GM18873 (cell line): Measurements from ENCODE around the gene METTL17.
"Not testable (repeated sequence)": the region's sequence is repeated elsewhere in the genome, so short reads cannot be mapped to it uniquely, and the experiment has no call there.

Experiments used
- ATAC-seq: cut with Tn5 transposase; IDR thresholded peaks from one replicate; pipeline ENCODE4 v1.9.1; 2021; ENCODE audit warnings: mild to moderate bottlenecking, moderate library complexity, moderate number of reproducible peaks; ENCODE audit not compliant: unreplicated experiment, low FRiP score

Gene METTL17

GRCh38 chr14:20988717-20989470, 886 bp upstream of the METTL17 start:
- no peak for ATAC-seq

DNA sequence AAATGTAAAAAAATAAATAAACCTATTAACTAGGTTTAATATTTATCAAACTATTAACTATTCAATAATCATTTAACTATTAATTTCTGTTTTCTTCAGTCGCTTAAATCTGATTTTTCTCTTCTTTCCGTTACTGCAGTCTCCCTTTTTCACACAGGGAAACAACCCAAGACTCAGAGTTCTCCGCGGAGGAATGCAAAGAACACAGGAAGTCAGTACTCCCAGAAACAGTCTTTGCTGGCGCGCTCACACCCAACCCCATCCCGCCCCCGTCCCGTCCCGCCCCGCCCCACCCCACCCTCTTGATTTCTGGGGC, 351 bp upstream of the METTL17 start:
- no peak for ATAC-seq

GRCh38 chr14:20996521-20996920, 6.7 kb downstream of the METTL17 start:
- ATAC-seq: no peak

DNA sequence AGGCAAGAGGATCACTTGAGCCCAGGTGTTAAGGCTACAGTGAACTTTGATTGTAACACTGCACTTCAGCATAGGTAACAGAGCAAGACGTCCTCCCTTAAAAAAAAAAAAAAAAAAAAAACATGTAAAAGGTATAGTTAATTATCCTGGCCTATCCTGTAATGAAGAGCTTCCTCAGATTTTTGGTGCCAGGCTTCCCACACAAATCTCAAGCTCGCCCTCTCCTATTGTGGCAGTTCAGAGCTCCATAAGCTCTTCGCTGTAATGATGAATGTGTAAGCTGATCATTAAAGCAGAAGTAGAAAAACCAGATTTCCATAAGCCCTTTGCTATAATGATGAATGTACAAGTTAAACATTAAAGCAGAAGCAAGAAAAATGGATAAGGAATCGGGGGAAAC, 7.3 kb downstream of the METTL17 start:
- ATAC-seq: no peak

DNA sequence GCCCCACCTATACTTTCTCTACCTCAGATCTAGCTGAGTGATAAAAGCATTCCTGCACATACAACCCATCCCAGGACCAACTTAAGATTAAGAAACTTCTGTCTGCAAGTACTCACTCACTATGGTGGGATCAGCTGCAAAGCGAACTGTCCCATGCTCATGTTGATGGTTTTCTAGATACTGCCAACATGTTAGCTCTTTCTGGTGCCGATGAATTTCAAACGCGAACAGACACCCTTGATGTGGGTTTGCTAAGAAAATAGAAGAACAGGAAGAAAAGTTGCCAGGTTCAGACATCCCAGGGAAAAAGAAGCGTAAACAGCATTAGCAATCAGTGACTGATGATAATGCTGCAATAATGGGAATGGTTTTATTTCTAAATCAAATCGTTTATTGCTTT, 7.8 kb downstream of the METTL17 start:
- no peak for ATAC-seq

- ATAC-seq: no peak
These were observed 8.4 kb downstream of the METTL17 start for GRCh38 chr14:20998139-20998538.

DNA sequence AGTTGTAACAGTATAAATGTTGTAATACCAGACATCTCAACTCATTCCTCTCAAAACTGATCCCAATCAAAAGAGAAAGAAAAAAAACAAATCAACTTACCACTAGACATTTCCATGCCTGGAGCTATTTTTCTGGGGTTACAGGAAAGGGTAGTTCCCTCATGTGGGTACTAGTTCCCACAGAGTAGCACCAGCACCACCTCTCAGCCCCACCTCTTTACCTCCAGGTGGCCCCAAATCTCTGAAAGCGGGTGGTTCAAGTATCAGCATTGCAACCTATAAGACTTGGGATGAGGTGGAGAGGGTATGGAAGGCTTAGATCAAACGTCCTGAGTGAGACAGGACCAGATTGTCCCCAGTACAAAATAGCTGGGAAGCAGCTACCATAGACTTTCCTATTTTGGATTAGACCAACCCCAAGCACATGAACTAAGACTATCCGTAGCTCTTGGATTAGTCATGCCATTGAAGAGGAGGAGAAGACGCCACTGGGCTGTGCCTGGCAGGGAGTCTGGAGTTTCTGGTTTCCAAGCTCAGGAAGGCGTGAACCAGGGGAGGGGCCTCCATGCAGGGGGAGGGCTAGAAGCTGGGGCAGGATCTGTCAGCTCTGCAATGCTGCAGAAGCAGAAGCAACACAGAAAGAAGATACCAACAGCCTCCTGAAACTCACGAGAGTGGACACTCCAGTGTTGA, 9.0 kb downstream of the METTL17 start, which contains the start of gene SLC39A2:
TSS of gene SLC39A2 (plus strand) at position 620 of the 693 bp plus-strand sequence. CDS start 154 bp downstream, outside the sequence.
- no peak for ATAC-seq

GRCh38 chr14:20999591-20999990, 9.8 kb downstream of the METTL17 start:
- no peak for ATAC-seq

- ATAC-seq: no peak
These were observed 11.4 kb downstream of the METTL17 start for GRCh38 chr14:21001218-21001617.

GRCh38 chr14:21003788-21004346, 14.1 kb downstream of the METTL17 start:
- no peak for ATAC-seq

DNA sequence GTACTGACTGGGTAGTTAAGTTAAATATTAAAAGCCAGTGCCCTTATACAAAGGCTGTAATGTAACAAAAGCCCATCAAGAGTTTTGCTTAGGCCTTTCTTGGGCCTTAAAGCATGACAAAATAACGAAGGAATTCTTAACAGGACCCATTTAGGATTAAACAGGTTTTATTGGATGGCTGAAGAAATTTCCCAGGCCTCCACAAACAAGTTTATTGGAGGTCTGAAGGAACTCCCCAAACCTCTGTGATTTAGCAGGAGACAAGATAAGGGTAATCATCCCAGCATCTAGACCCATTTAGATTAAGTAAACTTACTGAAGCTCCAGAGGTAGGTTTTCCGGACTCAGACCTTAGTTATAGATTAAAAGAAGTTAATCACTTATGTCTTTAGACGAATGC, 19.9 kb downstream of the METTL17 start:
- ATAC-seq: not testable (repeated sequence)

- ATAC-seq: no peak
These were observed 21.4 kb downstream of the METTL17 start for GRCh38 chr14:21011136-21011535.

DNA sequence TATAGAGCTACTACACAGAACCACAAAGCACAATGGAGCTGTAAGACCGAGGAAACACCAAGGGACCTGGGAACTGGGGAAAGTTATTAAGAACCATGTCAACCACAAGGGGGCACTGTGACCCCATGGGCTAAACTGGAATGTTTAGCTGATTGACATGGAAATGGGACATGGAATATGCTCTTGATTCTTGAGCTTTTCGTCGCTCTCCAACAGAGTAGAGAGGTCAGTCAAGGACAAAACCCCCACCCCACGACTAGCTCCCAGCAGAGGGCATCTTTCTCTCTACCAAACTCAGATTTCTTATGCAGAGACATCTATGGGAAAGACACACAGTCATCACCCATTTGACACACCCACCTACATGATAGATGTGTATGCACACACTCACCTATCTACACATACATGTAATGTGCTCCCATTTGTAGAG, 25.0 kb downstream of the METTL17 start:
- ATAC-seq: no peak

DNA sequence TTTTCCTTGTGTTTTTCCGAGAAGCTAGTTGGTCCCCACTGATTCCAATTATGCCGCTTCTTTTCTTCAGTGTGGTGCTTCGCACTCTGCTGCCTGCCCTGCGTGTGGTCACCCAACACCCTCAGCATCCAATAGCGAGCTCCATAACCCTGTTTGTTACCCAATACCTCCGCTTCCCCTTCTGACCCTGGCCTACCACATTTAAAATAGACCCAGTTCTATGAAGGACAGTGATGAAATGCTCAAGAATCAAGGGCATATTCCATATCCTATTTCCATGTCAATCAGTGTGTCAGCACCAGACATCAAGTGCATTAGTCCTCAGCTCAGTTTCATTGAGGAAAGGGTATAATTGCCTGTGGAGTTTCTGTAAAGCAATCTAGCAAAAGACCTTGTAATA, 25.5 kb downstream of the METTL17 start:
- ATAC-seq: no peak

DNA sequence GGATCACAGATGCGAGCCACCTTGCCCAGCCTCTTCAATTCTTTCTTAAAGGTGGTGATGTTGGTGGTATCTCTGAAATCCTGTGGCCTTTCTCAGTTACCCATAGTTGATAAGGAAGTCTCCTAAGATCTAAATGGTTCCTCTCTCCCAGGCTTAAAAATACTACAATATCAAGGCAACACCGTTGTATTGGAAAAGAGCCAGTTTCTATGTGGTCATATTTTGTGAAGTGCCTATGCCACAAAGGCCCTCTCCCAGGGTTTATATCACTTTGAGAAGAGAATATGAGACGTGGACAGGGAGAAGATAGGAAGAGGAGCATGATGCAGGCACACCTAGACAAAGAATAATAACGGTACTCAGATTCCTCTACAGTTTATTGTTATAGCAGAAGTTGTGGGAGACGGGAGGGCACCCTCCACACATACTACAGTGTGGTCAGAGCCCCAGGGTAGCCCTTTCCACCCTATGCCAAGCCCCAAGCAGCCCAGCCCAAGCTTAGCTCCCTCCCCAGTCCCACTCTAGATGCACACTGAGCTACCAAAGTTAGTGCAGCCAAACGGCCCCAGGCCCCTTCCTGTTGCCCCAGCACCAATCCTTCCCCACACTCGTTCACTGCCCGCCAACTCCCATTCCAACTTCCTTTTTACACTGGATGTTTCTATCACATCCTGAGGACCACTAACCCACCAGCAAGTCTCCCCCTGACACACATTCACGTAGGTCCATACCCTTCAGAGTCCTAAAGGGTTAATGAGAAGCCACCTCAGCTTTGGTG, 26.8 kb downstream of the METTL17 start:
- no peak for ATAC-seq

GRCh38 chr14:21017528-21018245, 27.9 kb downstream of the METTL17 start:
- no peak for ATAC-seq

GRCh38 chr14:21018286-21018685, 28.5 kb downstream of the METTL17 start:
- no peak for ATAC-seq

DNA sequence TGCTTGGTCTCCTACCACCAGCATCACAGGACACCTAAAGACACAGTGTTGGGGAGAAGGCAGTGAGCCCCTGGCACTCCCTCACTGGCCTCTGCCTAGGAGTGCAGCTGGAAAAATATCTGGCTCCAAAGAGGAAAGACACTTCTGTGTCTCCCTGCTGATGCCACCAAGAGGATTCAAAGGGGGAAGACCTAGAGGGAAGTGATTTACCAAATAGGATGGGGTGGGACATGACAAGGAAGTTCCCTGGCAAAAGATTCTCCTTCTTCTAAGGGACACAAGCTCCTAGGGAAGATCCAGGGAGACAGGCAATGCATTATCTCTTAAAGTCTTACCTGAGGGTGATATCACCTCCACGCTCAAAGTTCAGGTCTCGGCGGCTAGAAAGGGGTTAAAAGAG, 29.0 kb downstream of the METTL17 start:
- ATAC-seq: no peak

DNA sequence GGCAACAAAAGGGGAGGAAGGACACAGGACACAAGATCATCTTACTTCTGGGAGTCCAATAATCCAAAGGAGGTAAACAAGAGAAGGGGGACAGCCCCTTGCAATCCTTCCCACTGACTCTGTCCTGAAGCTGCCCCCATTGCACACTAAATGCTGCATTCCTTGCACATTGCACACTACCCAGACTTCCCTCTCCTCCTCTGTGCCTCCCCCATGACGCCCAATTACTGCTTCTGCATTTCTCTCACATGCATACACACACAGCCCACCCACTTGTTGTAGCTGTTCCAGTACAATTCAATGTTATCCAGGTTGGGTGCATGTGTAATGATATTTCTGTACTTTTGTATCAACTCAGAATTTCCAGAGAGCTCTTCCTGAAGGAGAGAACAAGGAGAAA, 29.6 kb downstream of the METTL17 start:
- ATAC-seq: no peak

DNA sequence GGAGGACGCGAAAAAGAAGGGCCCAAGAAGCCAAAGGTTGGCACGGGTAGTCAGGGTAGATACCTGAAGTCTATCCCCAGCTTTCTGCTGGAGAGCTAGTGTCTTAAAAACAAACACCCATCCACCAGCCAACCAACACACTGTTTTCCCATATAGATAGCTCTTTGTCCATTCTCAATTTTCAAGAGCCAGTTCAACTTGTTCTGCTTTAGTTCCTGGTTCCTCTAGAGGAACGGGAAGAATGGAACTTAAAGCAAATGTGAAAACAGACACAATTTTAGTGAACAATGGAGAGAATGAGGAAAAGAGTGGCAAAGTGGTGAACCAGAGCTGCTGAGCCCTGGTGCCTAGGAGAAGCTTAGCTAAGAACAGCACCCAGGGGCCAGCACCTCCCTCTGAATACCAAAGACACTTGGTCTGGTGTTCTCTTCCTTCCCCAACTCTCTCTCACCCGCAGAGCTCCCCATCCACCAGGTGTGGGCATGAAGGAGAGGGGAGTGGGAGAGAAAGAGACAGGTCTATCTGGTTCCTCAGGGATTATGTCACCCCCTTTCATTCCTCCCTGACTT, 31.3 kb downstream of the METTL17 start:
- no peak for ATAC-seq
